Measurements from ENCODE around the gene GPR39. TPM values are rescaled to one million over a fixed set of nuclear protein-coding genes. Genes with fewer than 3 reads are reported as not detected.

Gene GPR39
- total RNA-seq, 1 experiment from 2014 or later: 9.0 TPM

DNA sequence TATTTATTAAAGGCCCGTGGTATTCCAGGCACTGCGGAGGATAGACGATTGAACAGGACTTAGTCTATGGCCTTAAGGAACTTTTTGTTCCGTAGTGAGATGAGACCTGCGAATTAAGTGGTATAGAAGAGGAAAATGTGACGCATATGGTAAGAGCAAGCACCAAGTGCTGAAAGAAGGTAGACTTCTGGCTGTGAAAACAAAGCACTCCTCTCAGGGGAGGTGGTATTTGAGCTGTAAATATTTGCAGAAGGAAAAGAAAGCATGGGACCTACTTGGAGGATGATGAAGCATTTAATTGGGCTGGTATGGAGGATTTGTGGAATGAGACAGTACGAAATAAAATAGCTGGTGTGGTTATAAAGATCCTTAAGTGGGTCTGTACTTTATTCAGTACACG is 62.5 kb downstream of the GPR39 start:
- intact Hi-C loops (cut with micrococcal nuclease; ENCODE audit: unreplicated experiment): no loop called here

DNA sequence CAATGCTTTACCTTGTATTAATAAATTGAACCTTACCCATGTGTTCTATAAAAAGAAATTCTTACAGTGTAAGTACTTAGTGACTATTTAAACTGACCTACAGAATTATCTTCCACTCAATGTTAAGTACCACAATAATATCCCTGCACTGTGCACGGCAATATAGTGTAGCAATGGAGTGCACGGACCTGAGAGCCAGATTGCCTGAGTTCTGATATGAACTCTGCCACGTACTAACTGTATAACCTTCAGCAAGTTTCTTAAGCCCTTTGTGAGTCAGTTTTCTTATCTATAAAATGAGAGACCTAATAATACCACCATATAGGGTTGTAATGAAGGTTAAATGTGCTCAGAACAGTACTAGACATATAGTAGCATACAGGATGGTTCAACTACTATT is 66.2 kb downstream of the GPR39 start:
- BruUV-seq (replicated peaks): no TSS peak
- Histone ChIP-seq H3K27ac (ENCODE audit: low read length) (no peak overlapping the region), H3K4me3 (ENCODE audit: low read depth in 2 of 2, low read length in 2 of 2) (no peak overlapping the region), H3K27me3 (ENCODE audit: control insufficient read depth, insufficient read depth, low read length) (no peaks in the 10 kb centered on the region), H3K4me1 (ENCODE audit: control insufficient read depth, insufficient read depth, low read length) (no peaks in the 10 kb centered on the region), H3K9me3 (ENCODE audit: control insufficient read depth, insufficient read depth, low read depth, low read length) (no peaks in the 10 kb centered on the region), H3K36me3 (ENCODE audit: control insufficient read depth, insufficient read depth, low read length) (no peaks in the 10 kb centered on the region)
- ChIA-PET CTCF (no interaction called here), POLR2A (no interaction called here)
- intact Hi-C loops (cut with micrococcal nuclease; ENCODE audit: unreplicated experiment): no loop called here
- TF ChIP-seq TCF7L2 (IDR thresholded peaks at IDR 0.05; ENCODE audit: low read depth, low read length): no peak
- in situ Hi-C loops (cut with HindIII; ENCODE audit: low pct_unique_long_range_greater_than_20kb, low sequenced_read_pairs): no loop called here
- ATAC-seq (no peak), DNase-seq (ENCODE audit: low read depth, low spot score) (no peak)

More for the DNA sequence above, 62.5 kb downstream of the GPR39 start:
- TF ChIP-seq, protein P1, sequence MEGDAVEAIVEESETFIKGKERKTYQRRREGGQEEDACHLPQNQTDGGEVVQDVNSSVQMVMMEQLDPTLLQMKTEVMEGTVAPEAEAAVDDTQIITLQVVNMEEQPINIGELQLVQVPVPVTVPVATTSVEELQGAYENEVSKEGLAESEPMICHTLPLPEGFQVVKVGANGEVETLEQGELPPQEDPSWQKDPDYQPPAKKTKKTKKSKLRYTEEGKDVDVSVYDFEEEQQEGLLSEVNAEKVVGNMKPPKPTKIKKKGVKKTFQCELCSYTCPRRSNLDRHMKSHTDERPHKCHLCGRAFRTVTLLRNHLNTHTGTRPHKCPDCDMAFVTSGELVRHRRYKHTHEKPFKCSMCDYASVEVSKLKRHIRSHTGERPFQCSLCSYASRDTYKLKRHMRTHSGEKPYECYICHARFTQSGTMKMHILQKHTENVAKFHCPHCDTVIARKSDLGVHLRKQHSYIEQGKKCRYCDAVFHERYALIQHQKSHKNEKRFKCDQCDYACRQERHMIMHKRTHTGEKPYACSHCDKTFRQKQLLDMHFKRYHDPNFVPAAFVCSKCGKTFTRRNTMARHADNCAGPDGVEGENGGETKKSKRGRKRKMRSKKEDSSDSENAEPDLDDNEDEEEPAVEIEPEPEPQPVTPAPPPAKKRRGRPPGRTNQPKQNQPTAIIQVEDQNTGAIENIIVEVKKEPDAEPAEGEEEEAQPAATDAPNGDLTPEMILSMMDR (IDR thresholded peaks at IDR 0.05): no peak
- TF ChIP-seq, protein P2, sequence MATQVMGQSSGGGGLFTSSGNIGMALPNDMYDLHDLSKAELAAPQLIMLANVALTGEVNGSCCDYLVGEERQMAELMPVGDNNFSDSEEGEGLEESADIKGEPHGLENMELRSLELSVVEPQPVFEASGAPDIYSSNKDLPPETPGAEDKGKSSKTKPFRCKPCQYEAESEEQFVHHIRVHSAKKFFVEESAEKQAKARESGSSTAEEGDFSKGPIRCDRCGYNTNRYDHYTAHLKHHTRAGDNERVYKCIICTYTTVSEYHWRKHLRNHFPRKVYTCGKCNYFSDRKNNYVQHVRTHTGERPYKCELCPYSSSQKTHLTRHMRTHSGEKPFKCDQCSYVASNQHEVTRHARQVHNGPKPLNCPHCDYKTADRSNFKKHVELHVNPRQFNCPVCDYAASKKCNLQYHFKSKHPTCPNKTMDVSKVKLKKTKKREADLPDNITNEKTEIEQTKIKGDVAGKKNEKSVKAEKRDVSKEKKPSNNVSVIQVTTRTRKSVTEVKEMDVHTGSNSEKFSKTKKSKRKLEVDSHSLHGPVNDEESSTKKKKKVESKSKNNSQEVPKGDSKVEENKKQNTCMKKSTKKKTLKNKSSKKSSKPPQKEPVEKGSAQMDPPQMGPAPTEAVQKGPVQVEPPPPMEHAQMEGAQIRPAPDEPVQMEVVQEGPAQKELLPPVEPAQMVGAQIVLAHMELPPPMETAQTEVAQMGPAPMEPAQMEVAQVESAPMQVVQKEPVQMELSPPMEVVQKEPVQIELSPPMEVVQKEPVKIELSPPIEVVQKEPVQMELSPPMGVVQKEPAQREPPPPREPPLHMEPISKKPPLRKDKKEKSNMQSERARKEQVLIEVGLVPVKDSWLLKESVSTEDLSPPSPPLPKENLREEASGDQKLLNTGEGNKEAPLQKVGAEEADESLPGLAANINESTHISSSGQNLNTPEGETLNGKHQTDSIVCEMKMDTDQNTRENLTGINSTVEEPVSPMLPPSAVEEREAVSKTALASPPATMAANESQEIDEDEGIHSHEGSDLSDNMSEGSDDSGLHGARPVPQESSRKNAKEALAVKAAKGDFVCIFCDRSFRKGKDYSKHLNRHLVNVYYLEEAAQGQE (IDR thresholded peaks at IDR 0.05; ENCODE audit: insufficient read depth in 1 of 2, low read depth in 2 of 2, low read length in 1 of 2): no peak
- no peak for TF ChIP-seq POLR2AphosphoS5 (IDR thresholded peaks at IDR 0.05; ENCODE audit: low read depth, low read length)
- TF ChIP-seq SIN3A (IDR thresholded peaks at IDR 0.05; ENCODE audit: borderline replicate concordance, insufficient read depth, low read depth, low read length): no peak
- no peak for TF ChIP-seq TCF7L2 (IDR thresholded peaks at IDR 0.05; ENCODE audit: low read depth, low read length)
- H3K4me1 ChIP-seq (ENCODE audit: control insufficient read depth, insufficient read depth, low read length): no peaks in the 10 kb centered on the region
- POLR2A ChIA-PET: no interaction called here
- H3K4me3 ChIP-seq (ENCODE audit: low read depth in 2 of 2, low read length in 2 of 2): no peak overlapping the region
- DNase-seq (ENCODE audit: low read depth, low spot score) (no peak), ATAC-seq (no peak)
- CTCF ChIA-PET: no interaction called here
- no peak overlapping the region for H3K27ac ChIP-seq (ENCODE audit: low read length)
- no peaks in the 10 kb centered on the region for H3K36me3 ChIP-seq (ENCODE audit: control insufficient read depth, insufficient read depth, low read length)
- BruUV-seq (replicated peaks): no TSS peak
- H3K27me3 ChIP-seq (ENCODE audit: control insufficient read depth, insufficient read depth, low read length): no peaks in the 10 kb centered on the region
- H3K9me3 ChIP-seq (ENCODE audit: control insufficient read depth, insufficient read depth, low read depth, low read length): no peaks in the 10 kb centered on the region
- in situ Hi-C loops (cut with HindIII; ENCODE audit: low pct_unique_long_range_greater_than_20kb, low sequenced_read_pairs): no loop called here

GRCh38 chr2:132484144-132484543 is 67.5 kb downstream of the GPR39 start:
- CTCF ChIA-PET: no interaction called here
- POLR2A ChIA-PET: no interaction called here
- TF ChIP-seq SIN3A (IDR thresholded peaks at IDR 0.05; ENCODE audit: borderline replicate concordance, insufficient read depth, low read depth, low read length) (no peak), POLR2AphosphoS5 (IDR thresholded peaks at IDR 0.05; ENCODE audit: low read depth, low read length) (no peak), TCF7L2 (IDR thresholded peaks at IDR 0.05; ENCODE audit: low read depth, low read length) (no peak)
- TF ChIP-seq, protein P2 (IDR thresholded peaks at IDR 0.05; ENCODE audit: insufficient read depth in 1 of 2, low read depth in 2 of 2, low read length in 1 of 2): no peak
- TF ChIP-seq, protein P1 (IDR thresholded peaks at IDR 0.05): no peak
- intact Hi-C loops (cut with micrococcal nuclease; ENCODE audit: unreplicated experiment) (no loop called here), in situ Hi-C loops (cut with HindIII; ENCODE audit: low pct_unique_long_range_greater_than_20kb, low sequenced_read_pairs) (no loop called here)
- DNase-seq (ENCODE audit: low read depth, low spot score) (no peak), ATAC-seq (no peak)
- Histone ChIP-seq H3K27me3 (ENCODE audit: control insufficient read depth, insufficient read depth, low read length) (no peaks in the 10 kb centered on the region), H3K4me1 (ENCODE audit: control insufficient read depth, insufficient read depth, low read length) (no peaks in the 10 kb centered on the region), H3K27ac (ENCODE audit: low read length) (no peak overlapping the region), H3K36me3 (ENCODE audit: control insufficient read depth, insufficient read depth, low read length) (no peaks in the 10 kb centered on the region), H3K4me3 (ENCODE audit: low read depth in 2 of 2, low read length in 2 of 2) (no peak overlapping the region), H3K9me3 (ENCODE audit: control insufficient read depth, insufficient read depth, low read depth, low read length) (no peaks in the 10 kb centered on the region)
- no TSS peak for BruUV-seq (replicated peaks)

Measured in Panc1 (cell line).